ENCODE measurements around the gene NAV2.

Gene NAV2

DNA sequence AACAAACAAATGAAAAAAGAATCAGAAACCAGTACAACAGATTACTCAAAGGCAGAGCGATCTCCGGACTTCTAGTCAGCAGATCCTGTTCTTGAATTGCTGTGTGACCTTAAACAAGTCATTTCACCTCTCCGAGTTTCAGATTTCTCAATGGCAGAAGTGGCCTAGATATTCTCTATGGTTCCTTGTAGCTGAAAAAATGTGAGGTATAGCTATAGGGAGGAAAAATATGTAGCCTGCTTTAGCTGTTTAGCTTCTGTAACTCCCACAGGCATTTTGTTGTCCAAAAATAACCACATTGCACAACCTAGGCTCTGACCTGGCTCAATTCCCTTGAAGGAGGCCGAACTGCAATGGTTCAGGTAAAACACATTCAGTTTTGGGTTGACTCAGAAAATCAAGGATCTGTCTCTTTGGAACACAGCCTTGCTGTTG, 347.0 kb downstream of the NAV2 start:
- ChIA-PET POLR2A (ENCODE audit: low non-redundant PET) (no interaction called here), CTCF (interaction anchor here (0.7 kb wide), 1 partner anchor 68 kb away, joined by 3 read pairs; no protein-coding TSS in a partner anchor)
- no peak for DNase-seq (ENCODE audit: low spot score)
- no peak overlapping the region for H3K27ac ChIP-seq
- TF ChIP-seq, protein P1, sequence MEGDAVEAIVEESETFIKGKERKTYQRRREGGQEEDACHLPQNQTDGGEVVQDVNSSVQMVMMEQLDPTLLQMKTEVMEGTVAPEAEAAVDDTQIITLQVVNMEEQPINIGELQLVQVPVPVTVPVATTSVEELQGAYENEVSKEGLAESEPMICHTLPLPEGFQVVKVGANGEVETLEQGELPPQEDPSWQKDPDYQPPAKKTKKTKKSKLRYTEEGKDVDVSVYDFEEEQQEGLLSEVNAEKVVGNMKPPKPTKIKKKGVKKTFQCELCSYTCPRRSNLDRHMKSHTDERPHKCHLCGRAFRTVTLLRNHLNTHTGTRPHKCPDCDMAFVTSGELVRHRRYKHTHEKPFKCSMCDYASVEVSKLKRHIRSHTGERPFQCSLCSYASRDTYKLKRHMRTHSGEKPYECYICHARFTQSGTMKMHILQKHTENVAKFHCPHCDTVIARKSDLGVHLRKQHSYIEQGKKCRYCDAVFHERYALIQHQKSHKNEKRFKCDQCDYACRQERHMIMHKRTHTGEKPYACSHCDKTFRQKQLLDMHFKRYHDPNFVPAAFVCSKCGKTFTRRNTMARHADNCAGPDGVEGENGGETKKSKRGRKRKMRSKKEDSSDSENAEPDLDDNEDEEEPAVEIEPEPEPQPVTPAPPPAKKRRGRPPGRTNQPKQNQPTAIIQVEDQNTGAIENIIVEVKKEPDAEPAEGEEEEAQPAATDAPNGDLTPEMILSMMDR (conservative IDR thresholded peaks at IDR 0.05; ENCODE audit: low read depth) = no peak

DNA sequence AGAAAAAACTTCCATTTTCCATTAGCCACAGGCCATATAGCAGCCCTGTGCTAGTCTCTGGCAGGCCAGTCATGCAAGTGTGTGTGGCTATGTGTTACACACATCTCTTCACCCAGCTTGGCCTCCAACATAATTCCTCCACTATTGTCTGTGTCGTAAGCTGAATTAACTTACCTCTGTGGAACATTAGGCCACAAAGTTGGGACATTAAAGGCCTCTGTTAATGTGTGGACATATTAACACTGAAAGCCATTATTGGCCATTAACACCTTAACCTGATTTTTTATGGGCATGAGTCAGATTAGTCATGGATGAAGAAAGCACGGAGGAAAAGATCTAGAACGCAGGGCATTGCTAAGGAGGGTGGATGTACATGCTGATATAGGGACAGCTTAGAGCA, 347.5 kb downstream of the NAV2 start:
- POLR2A ChIA-PET (ENCODE audit: low non-redundant PET) = no interaction called here
- TF ChIP-seq, protein P1 (conservative IDR thresholded peaks at IDR 0.05; ENCODE audit: low read depth) = no peak
- CTCF ChIA-PET = no interaction called here
- no peak overlapping the region for H3K27ac ChIP-seq
- DNase-seq (ENCODE audit: low spot score) = no peak

DNA sequence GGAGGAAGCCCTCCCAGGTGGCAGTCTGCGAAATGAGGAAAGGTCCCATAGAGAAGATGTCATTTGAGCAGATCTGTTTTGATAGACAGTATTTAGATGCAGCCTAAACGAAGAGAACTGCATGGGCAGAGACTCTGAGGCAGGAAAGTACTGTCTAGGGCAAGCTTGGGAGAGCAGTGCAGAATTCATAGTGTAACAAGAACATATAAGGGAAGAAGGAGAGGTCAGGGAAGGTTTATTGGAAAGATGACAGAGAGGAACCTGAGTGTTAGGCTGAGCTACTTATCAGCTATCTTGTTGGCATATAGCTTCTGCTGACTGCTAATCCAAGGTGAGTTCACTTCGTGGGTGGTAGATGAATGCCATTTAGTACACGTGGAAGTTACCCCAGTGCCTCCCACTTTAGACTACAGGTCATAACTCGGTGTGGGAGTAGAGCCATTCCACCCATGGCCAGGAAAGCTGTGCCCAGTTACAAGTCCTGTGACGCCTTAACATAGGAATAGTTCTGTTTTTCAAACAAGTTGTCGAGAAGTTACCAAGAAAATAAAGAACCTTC, 348.1 kb downstream of the NAV2 start:
- POLR2A ChIA-PET (ENCODE audit: low non-redundant PET) = no interaction called here
- TF ChIP-seq, protein P1 (conservative IDR thresholded peaks at IDR 0.05; ENCODE audit: low read depth) = no peak
- CTCF ChIA-PET = no interaction called here
- DNase-seq (ENCODE audit: low spot score) = no peak
- no peak overlapping the region for H3K27ac ChIP-seq

DNA sequence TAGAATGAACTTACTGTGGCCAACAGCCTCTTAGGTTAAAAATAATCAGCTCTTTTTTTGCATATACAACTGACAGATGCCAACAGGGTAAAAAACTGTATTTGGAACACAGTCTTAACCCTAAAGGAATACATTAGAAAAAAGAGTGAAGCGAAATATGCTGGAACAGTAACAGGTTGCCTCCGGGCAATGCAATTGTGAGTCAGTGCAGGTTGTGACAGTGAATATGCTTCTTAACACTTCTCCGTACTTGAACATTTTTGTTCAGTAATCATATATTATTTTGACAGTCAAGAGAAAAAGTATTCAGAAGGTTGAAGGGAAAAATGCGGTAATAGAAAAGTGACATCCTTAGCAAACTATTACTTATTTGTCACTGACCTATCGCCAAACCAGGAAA, 349.1 kb downstream of the NAV2 start:
- DNase-seq (ENCODE audit: low spot score) = no peak
- no peak overlapping the region for H3K27ac ChIP-seq
- TF ChIP-seq, protein P1 (conservative IDR thresholded peaks at IDR 0.05; ENCODE audit: low read depth) = no peak
- ChIA-PET CTCF (interaction anchor here (0.6 kb wide), 1 partner anchor 112 kb away, joined by 4 read pairs; no protein-coding TSS in a partner anchor), POLR2A (ENCODE audit: low non-redundant PET) (no interaction called here)

DNA sequence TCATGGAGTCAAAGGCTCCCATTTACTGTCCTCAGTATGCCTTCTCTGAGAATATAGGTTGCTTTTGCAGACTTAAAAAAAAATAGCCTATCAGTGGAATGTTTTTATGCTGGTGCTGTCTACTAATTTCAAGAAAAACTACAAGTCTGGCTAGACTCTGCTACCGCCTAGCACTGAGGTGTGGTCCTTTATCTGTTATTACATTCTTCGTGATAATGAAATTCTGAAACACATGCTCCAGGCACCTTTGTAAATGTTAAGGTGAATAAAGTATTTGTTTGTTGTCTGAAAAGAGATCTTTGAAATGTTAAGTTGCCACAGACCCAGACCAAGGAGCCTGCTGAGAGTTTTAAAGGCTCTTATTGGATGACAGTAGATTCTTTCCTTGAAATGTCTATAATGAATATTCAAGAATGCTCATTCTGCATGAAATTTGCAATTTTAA, 352.3 kb downstream of the NAV2 start:
- H3K27ac ChIP-seq = no peak overlapping the region
- CTCF ChIA-PET = no interaction called here
- POLR2A ChIA-PET (ENCODE audit: low non-redundant PET) = no interaction called here
- TF ChIP-seq, protein P1 (conservative IDR thresholded peaks at IDR 0.05; ENCODE audit: low read depth) = no peak
- DNase-seq (ENCODE audit: low spot score) = no peak

DNA sequence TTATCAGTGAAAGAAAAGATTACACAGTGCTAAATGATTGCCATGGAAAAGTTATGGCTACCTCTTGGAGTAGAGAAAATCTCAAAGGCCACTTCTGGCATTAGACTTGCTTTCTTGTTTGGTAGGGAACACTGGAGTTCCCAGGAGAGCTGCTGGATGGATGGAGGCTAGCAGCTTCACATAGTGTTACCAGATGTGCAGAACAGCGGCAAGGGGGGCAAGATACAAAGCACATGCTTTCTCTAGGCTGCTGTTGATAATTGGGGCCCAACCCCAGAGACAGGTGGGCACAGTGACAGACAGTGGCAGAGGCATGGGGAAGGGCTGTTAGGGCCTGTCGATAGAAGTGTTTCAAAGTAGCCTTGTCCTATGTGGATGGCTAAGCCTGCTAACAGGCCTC, 352.8 kb downstream of the NAV2 start:
- TF ChIP-seq, protein P1 (conservative IDR thresholded peaks at IDR 0.05; ENCODE audit: low read depth) = no peak
- CTCF ChIA-PET = no interaction called here
- no peak overlapping the region for H3K27ac ChIP-seq
- DNase-seq (ENCODE audit: low spot score) = no peak
- POLR2A ChIA-PET (ENCODE audit: low non-redundant PET) = no interaction called here
